Neural cell (in vitro differentiated cells): ENCODE measurements around the gene MGAT5. TPM values are rescaled to one million over a fixed set of nuclear protein-coding genes. Genes with fewer than 3 reads are reported as not detected.

Experiments
- H2AFZ ChIP-seq: fragments of 200-600, 300-800 bp; sonication (generic), shearing (Covaris generic); 2 replicates; pipeline ENCODE4 v1.6.0; 2014; ENCODE audit warnings: low read depth, mild to moderate bottlenecking, antibody characterized with exemption, low read length, moderate library complexity
- H3F3A ChIP-seq: fragments of 200-600 bp; shearing (Covaris generic); 2 replicates; pipeline ENCODE4 v1.6.1; 2016; ENCODE audit warnings: mild to moderate bottlenecking, moderate library complexity, mixed read lengths, antibody characterized with exemption, low read length; ENCODE audit not compliant: insufficient read depth, poor library complexity, severe bottlenecking
- H3K27ac ChIP-seq: fragments of 200-600, 300-800 bp; sonication (generic), shearing (Covaris generic); 2 replicates; pipeline ENCODE4 v1.5.1; 2014; ENCODE audit warnings: mild to moderate bottlenecking, low read length, moderate library complexity
- H3K27me3 ChIP-seq: fragments of 300-800, 200-600 bp; sonication (generic), shearing (Covaris generic); 2 replicates; pipeline ENCODE4 v1.6.0; 2014; ENCODE audit warnings: mild to moderate bottlenecking, low read depth, low read length, moderate library complexity; ENCODE audit not compliant: insufficient read depth
- H3K36me3 ChIP-seq: fragments of 300-800, 200-600 bp; sonication (generic), shearing (Covaris generic); 2 replicates; pipeline ENCODE4 v1.5.1; 2014; ENCODE audit warnings: mild to moderate bottlenecking, antibody characterized with exemption, low read length, moderate library complexity; ENCODE audit not compliant: insufficient read depth
- H3K4me2 ChIP-seq: fragments of 300-800, 200-600 bp; sonication (generic), shearing (Covaris generic); 2 replicates; pipeline ENCODE4 v1.6.0; 2014; ENCODE audit warnings: mild to moderate bottlenecking, low read length
- H3K4me3 ChIP-seq: fragments of 300-800, 200-600 bp; sonication (generic), shearing (Covaris generic); 2 replicates; pipeline ENCODE4 v1.5.1; 2014; ENCODE audit warnings: mild to moderate bottlenecking, low read length, moderate library complexity
- H3K79me2 ChIP-seq: fragments of 200-600 bp; shearing (Covaris generic); replicated peaks from 2 replicates; pipeline ENCODE4 v1.6.0; 2014; ENCODE audit warnings: mild to moderate bottlenecking, low read length, moderate library complexity; ENCODE audit not compliant: insufficient read depth
- H3K9ac ChIP-seq: fragments of 300-800, 200-600 bp; sonication (generic), shearing (Covaris generic); 2 replicates; pipeline ENCODE4 v1.6.1; 2016; ENCODE audit warnings: mild to moderate bottlenecking, low read length, mixed read lengths
- H3K9me2 ChIP-seq: fragments of 200-600 bp; shearing (Covaris generic); 2 replicates; pipeline ENCODE4 v1.6.1; 2016; ENCODE audit warnings: mild to moderate bottlenecking, low read length, mixed read lengths; ENCODE audit not compliant: insufficient read depth
- H3K9me3 ChIP-seq: fragments of 200-600, 300-800 bp; sonication (generic), shearing (Covaris generic); 2 replicates; pipeline ENCODE4 v1.6.1; 2016; ENCODE audit warnings: mild to moderate bottlenecking, mixed run types, low read length, moderate library complexity, mixed read lengths
- H4K20me1 ChIP-seq: fragments of 200-600 bp; shearing (Covaris generic); 2 replicates; pipeline ENCODE4 v1.6.1; 2016; ENCODE audit warnings: mild to moderate bottlenecking, mixed run types; ENCODE audit not compliant: insufficient read depth
- EP300 ChIP-seq: fragments of 450-650 bp; conservative IDR thresholded peaks from 2 replicates; pipeline ENCODE4 v1.6.1; 2014; ENCODE audit warnings: antibody characterized with exemption, mild to moderate bottlenecking, moderate library complexity; ENCODE audit not compliant: poor library complexity, severe bottlenecking
- EZH2 ChIP-seq: fragments of 200-600, 300-800 bp; shearing (Covaris generic), sonication (generic); IDR thresholded peaks from 2 replicates; pipeline ENCODE4 v1.6.1; 2014; ENCODE audit warnings: antibody characterized with exemption, low read length, borderline replicate concordance, mild to moderate bottlenecking; ENCODE audit not compliant: insufficient read depth, poor library complexity, severe bottlenecking
- MXI1 ChIP-seq: fragments of 450-650 bp; conservative IDR thresholded peaks from 2 replicates; pipeline ENCODE4 v1.6.1; 2014; ENCODE audit warnings: antibody characterized with exemption, mild to moderate bottlenecking; ENCODE audit not compliant: poor library complexity, severe bottlenecking
- POLR2AphosphoS5 ChIP-seq: IDR thresholded peaks from 2 replicates; pipeline ENCODE4 v1.6.1; 2012
- RAD21 ChIP-seq: fragments of 450-650 bp; conservative IDR thresholded peaks from 2 replicates; pipeline ENCODE4 v1.6.1; 2014; ENCODE audit warnings: antibody characterized with exemption, mild to moderate bottlenecking, moderate library complexity
- SMC3 ChIP-seq: fragments of 450-650 bp; conservative IDR thresholded peaks from 2 replicates; pipeline ENCODE4 v1.6.1; 2014; ENCODE audit warnings: antibody characterized with exemption, mild to moderate bottlenecking, moderate library complexity; ENCODE audit not compliant: poor library complexity
- TAF1 ChIP-seq: IDR thresholded peaks from 2 replicates; pipeline ENCODE4 v1.6.1; 2012; ENCODE audit warnings: low read depth
- polyA plus RNA-seq: library from polyadenylated mRNA; depleted of rRNA; stranded (reverse); fragments of >200 nt; gene quantifications from 2 replicates; pipeline ENCODE4 v1.2.3, GENCODE V29; 2014
- TF ChIP-seq, protein P1 (sequence below): IDR thresholded peaks from 2 replicates; pipeline ENCODE4 v1.6.1; 2012; ENCODE audit warnings: borderline replicate concordance
- TF ChIP-seq, protein P2 (sequence below): fragments of 450-650 bp; IDR thresholded peaks from 2 replicates; pipeline ENCODE4 v1.5.1; 2014; ENCODE audit warnings: antibody characterized with exemption, mild to moderate bottlenecking, moderate library complexity; ENCODE audit not compliant: poor library complexity, severe bottlenecking

The MGAT5 gene
- polyA plus RNA-seq, 1 donor from 2014 or later = 40.9 TPM

DNA sequence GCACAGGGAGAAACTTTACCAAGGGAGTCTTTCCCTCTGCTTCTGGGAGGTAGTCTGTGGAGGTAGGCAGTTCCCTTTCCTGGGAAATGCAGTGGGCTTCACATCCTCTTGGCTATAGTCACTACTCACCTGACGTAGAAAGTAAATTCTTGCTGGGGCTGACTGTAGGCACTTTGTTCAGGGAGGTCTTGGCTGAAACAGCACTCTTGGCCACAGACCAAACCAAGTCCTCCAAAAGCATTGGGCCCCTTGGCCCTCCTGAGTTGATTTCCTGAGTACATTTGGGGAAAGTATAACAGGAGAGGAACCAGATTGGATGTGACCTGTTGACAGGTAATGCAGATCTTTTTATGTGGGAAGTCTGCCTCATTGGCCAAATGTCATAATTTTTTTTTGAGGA, 108.9 kb downstream of the MGAT5 start:
- H3F3A ChIP-seq = no peaks in the 10 kb centered on the region
- TF ChIP-seq EZH2 (no peak), SMC3 (no peak), TAF1 (no peak), RAD21 (no peak), MXI1 (no peak)
- TF ChIP-seq, protein P1, sequence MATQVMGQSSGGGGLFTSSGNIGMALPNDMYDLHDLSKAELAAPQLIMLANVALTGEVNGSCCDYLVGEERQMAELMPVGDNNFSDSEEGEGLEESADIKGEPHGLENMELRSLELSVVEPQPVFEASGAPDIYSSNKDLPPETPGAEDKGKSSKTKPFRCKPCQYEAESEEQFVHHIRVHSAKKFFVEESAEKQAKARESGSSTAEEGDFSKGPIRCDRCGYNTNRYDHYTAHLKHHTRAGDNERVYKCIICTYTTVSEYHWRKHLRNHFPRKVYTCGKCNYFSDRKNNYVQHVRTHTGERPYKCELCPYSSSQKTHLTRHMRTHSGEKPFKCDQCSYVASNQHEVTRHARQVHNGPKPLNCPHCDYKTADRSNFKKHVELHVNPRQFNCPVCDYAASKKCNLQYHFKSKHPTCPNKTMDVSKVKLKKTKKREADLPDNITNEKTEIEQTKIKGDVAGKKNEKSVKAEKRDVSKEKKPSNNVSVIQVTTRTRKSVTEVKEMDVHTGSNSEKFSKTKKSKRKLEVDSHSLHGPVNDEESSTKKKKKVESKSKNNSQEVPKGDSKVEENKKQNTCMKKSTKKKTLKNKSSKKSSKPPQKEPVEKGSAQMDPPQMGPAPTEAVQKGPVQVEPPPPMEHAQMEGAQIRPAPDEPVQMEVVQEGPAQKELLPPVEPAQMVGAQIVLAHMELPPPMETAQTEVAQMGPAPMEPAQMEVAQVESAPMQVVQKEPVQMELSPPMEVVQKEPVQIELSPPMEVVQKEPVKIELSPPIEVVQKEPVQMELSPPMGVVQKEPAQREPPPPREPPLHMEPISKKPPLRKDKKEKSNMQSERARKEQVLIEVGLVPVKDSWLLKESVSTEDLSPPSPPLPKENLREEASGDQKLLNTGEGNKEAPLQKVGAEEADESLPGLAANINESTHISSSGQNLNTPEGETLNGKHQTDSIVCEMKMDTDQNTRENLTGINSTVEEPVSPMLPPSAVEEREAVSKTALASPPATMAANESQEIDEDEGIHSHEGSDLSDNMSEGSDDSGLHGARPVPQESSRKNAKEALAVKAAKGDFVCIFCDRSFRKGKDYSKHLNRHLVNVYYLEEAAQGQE = no peak
- no peaks in the 10 kb centered on the region for H3K9me2 ChIP-seq
- no peak overlapping the region for H3K4me2 ChIP-seq
- no peak overlapping the region for H3K27ac ChIP-seq
- H3K9me3 ChIP-seq = no peaks in the 10 kb centered on the region
- H3K9ac ChIP-seq = no peak overlapping the region
- H3K4me3 ChIP-seq = no peak overlapping the region
- H3K36me3 ChIP-seq = peaks cover 10% of the 10 kb centered on the region
- H3K27me3 ChIP-seq = no peaks in the 10 kb centered on the region
- no peak overlapping the region for H2AFZ ChIP-seq
- H4K20me1 ChIP-seq = no peaks in the 10 kb centered on the region
- no peaks in the 10 kb centered on the region for H3K79me2 ChIP-seq

DNA sequence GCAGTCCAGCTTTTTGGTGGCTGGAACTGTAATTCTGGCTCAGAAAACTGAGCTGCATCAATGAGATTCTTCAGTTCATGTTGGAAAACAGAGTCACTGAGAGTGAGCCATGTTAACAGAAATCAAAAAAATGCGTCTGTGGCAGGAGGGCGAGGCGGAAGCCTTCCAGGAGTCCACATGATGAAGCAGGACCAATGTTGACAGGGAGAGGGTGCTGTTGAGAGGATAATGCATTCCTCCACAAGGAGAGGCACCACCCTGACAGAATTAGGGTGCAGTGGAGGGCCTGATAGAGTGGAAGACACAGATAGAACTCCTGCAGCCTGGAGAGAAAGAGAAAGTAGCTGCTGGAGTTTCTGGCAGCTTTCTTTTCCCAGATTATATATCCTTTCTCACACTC, 111.5 kb downstream of the MGAT5 start:
- Histone ChIP-seq H4K20me1 (no peaks in the 10 kb centered on the region), H3K9me2 (no peaks in the 10 kb centered on the region), H3K9me3 (no peaks in the 10 kb centered on the region), H3K4me2 (no peak overlapping the region), H3F3A (no peaks in the 10 kb centered on the region), H3K36me3 (peaks cover 10% of the 10 kb centered on the region), H3K79me2 (no peaks in the 10 kb centered on the region), H2AFZ (no peak overlapping the region), H3K4me3 (no peak overlapping the region), H3K27ac (no peak overlapping the region), H3K9ac (no peak overlapping the region), H3K27me3 (no peaks in the 10 kb centered on the region)
- no peak for TF ChIP-seq RAD21
- no peak for TF ChIP-seq SMC3
- TF ChIP-seq, protein P1 = no peak
- TF ChIP-seq POLR2AphosphoS5 = no peak
- TF ChIP-seq, protein P2, sequence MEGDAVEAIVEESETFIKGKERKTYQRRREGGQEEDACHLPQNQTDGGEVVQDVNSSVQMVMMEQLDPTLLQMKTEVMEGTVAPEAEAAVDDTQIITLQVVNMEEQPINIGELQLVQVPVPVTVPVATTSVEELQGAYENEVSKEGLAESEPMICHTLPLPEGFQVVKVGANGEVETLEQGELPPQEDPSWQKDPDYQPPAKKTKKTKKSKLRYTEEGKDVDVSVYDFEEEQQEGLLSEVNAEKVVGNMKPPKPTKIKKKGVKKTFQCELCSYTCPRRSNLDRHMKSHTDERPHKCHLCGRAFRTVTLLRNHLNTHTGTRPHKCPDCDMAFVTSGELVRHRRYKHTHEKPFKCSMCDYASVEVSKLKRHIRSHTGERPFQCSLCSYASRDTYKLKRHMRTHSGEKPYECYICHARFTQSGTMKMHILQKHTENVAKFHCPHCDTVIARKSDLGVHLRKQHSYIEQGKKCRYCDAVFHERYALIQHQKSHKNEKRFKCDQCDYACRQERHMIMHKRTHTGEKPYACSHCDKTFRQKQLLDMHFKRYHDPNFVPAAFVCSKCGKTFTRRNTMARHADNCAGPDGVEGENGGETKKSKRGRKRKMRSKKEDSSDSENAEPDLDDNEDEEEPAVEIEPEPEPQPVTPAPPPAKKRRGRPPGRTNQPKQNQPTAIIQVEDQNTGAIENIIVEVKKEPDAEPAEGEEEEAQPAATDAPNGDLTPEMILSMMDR = no peak
- no peak for TF ChIP-seq EZH2
- TF ChIP-seq TAF1 = no peak
- TF ChIP-seq MXI1 = no peak
- no peak for TF ChIP-seq EP300
